Skeletal muscle satellite cell (primary cell): ENCODE data around the gene GAL3ST2.
"Not testable (repeated sequence)": the region's sequence is repeated elsewhere in the genome, so short reads cannot be mapped to it uniquely, and the experiment has no call there.

ENCODE experiments used
- H3K27me3 ChIP-seq: 2 replicates; pipeline ENCODE4 v1.7.0; 2013; ENCODE audit warnings: low read length; ENCODE audit not compliant: control insufficient read depth, insufficient read depth
- H3K36me3 ChIP-seq: 2 replicates; pipeline ENCODE4 v1.7.0; 2013; ENCODE audit warnings: mild to moderate bottlenecking, control low read depth, low read length; ENCODE audit not compliant: insufficient read depth
- H3K4me1 ChIP-seq: 2 replicates; pipeline ENCODE4 v1.7.0; 2013; ENCODE audit warnings: low read length; ENCODE audit not compliant: control insufficient read depth, insufficient read depth
- H3K4me2 ChIP-seq: 2 replicates; pipeline ENCODE4 v1.7.0; 2013; ENCODE audit warnings: mild to moderate bottlenecking, low read length
- H3K4me3 ChIP-seq: 2 replicates; pipeline ENCODE4 v1.7.0; 2013; ENCODE audit warnings: low read length
- H3K9ac ChIP-seq: 2 replicates; pipeline ENCODE4 v1.7.0; 2013; ENCODE audit warnings: mild to moderate bottlenecking, low read depth, low read length, moderate library complexity
- H3K9me3 ChIP-seq: replicated peaks from 2 replicates; pipeline ENCODE4 v1.7.0; 2013; ENCODE audit warnings: mild to moderate bottlenecking, control low read depth, low read length

The GAL3ST2 gene

GRCh38 chr2:241738040-241738686, 38.5 kb upstream of the GAL3ST2 start:
- H3K27me3 ChIP-seq = no peaks in the 10 kb centered on the region
- H3K4me1 ChIP-seq = peaks cover 26% of the 10 kb centered on the region
- H3K9ac ChIP-seq = no peak overlapping the region

GRCh38 chr2:241739177-241739576, 37.4 kb upstream of the GAL3ST2 start:
- H3K9ac ChIP-seq = no peak overlapping the region
- peaks cover 6% of the 10 kb centered on the region for H3K36me3 ChIP-seq
- H3K4me3 ChIP-seq = no peak overlapping the region
- no peaks in the 10 kb centered on the region for H3K27me3 ChIP-seq
- peaks cover 22% of the 10 kb centered on the region for H3K4me1 ChIP-seq
- no peaks in the 10 kb centered on the region for H3K9me3 ChIP-seq
- no peak overlapping the region for H3K4me2 ChIP-seq

More at GRCh38 chr2:241738040-241738686, 38.5 kb upstream of the GAL3ST2 start:
- Histone ChIP-seq H3K36me3 (no peaks in the 10 kb centered on the region), H3K4me2 (no peak overlapping the region), H3K9me3 (no peaks in the 10 kb centered on the region), H3K4me3 (no peak overlapping the region)

GRCh38 chr2:241739651-241740050, 37.0 kb upstream of the GAL3ST2 start:
- H3K4me3 ChIP-seq = no peak overlapping the region
- H3K9me3 ChIP-seq = no peaks in the 10 kb centered on the region
- H3K4me2 ChIP-seq = no peak overlapping the region
- H3K9ac ChIP-seq = no peak overlapping the region
- peaks cover 11% of the 10 kb centered on the region for H3K36me3 ChIP-seq
- no peaks in the 10 kb centered on the region for H3K27me3 ChIP-seq
- H3K4me1 ChIP-seq = peaks cover 21% of the 10 kb centered on the region

- peaks cover 19% of the 10 kb centered on the region for H3K4me1 ChIP-seq
- peaks cover 25% of the 10 kb centered on the region for H3K36me3 ChIP-seq
- H3K27me3 ChIP-seq = no peaks in the 10 kb centered on the region
- no peak overlapping the region for H3K9ac ChIP-seq
- no peak overlapping the region for H3K4me3 ChIP-seq
- H3K9me3 ChIP-seq = no peaks in the 10 kb centered on the region
- H3K4me2 ChIP-seq = peak overlapping the region; percentile 16
Observed at GRCh38 chr2:241741016-241741415, 35.6 kb upstream of the GAL3ST2 start.

- Histone ChIP-seq H3K36me3 (peaks cover 26% of the 10 kb centered on the region), H3K4me2 (no peak overlapping the region), H3K9me3 (no peaks in the 10 kb centered on the region), H3K4me3 (no peak overlapping the region), H3K4me1 (peaks cover 19% of the 10 kb centered on the region), H3K27me3 (no peaks in the 10 kb centered on the region), H3K9ac (no peak overlapping the region)
Observed at GRCh38 chr2:241742320-241742939, 34.2 kb upstream of the GAL3ST2 start.

- not testable (repeated sequence) for H3K4me3 ChIP-seq, H3K9ac ChIP-seq, H3K27me3 ChIP-seq, H3K4me2 ChIP-seq, H3K9me3 ChIP-seq
- peaks cover 26% of the 10 kb centered on the region for H3K36me3 ChIP-seq
- peaks cover 19% of the 10 kb centered on the region for H3K4me1 ChIP-seq
Observed at GRCh38 chr2:241743008-241743407, 33.6 kb upstream of the GAL3ST2 start.

GRCh38 chr2:241743620-241744019, 33.0 kb upstream of the GAL3ST2 start:
- Histone ChIP-seq H3K4me2 (no peak overlapping the region), H3K9ac (no peak overlapping the region), H3K4me3 (no peak overlapping the region), H3K36me3 (peaks cover 26% of the 10 kb centered on the region), H3K4me1 (peaks cover 19% of the 10 kb centered on the region), H3K27me3 (no peaks in the 10 kb centered on the region), H3K9me3 (no peaks in the 10 kb centered on the region)

GRCh38 chr2:241744028-241744754, 32.4 kb upstream of the GAL3ST2 start:
- H3K36me3 ChIP-seq = peaks cover 30% of the 10 kb centered on the region
- no peak overlapping the region for H3K4me2 ChIP-seq
- H3K4me3 ChIP-seq = no peak overlapping the region
- peaks cover 17% of the 10 kb centered on the region for H3K4me1 ChIP-seq
- no peaks in the 10 kb centered on the region for H3K9me3 ChIP-seq
- no peaks in the 10 kb centered on the region for H3K27me3 ChIP-seq
- no peak overlapping the region for H3K9ac ChIP-seq

GRCh38 chr2:241745276-241745675, 31.3 kb upstream of the GAL3ST2 start:
- Histone ChIP-seq H3K36me3 (peaks cover 35% of the 10 kb centered on the region), H3K27me3 (no peaks in the 10 kb centered on the region), H3K9ac (no peak overlapping the region), H3K4me2 (no peak overlapping the region), H3K9me3 (no peaks in the 10 kb centered on the region), H3K4me1 (peaks cover 8% of the 10 kb centered on the region), H3K4me3 (no peak overlapping the region)

- H3K9ac ChIP-seq = no peak overlapping the region
- no peak overlapping the region for H3K4me3 ChIP-seq
- peaks cover 2% of the 10 kb centered on the region for H3K4me1 ChIP-seq
- H3K9me3 ChIP-seq = no peaks in the 10 kb centered on the region
- no peak overlapping the region for H3K4me2 ChIP-seq
- no peaks in the 10 kb centered on the region for H3K27me3 ChIP-seq
- peaks cover 38% of the 10 kb centered on the region for H3K36me3 ChIP-seq
Observed at GRCh38 chr2:241746084-241746483, 30.5 kb upstream of the GAL3ST2 start.

- no peak overlapping the region for H3K4me3 ChIP-seq
- H3K4me1 ChIP-seq = no peaks in the 10 kb centered on the region
- H3K4me2 ChIP-seq = no peak overlapping the region
- peaks cover 37% of the 10 kb centered on the region for H3K36me3 ChIP-seq
- no peaks in the 10 kb centered on the region for H3K9me3 ChIP-seq
- H3K9ac ChIP-seq = no peak overlapping the region
- no peaks in the 10 kb centered on the region for H3K27me3 ChIP-seq
Observed at GRCh38 chr2:241748468-241749256, 28.0 kb upstream of the GAL3ST2 start.
